Panc1 (cell line): ENCODE measurements around the gene BACH2.

Experiments
- POLR2AphosphoS5 ChIP-seq: IDR thresholded peaks from 2 replicates; pipeline ENCODE4 v1.6.1; 2012; ENCODE audit warnings: mild to moderate bottlenecking, low read depth, low read length, moderate library complexity
- TF ChIP-seq, protein P1 (sequence below): fragments of 450-650 bp; IDR thresholded peaks from 2 replicates; pipeline ENCODE4 v1.5.1; 2017; ENCODE audit warnings: mild to moderate bottlenecking

DNA sequence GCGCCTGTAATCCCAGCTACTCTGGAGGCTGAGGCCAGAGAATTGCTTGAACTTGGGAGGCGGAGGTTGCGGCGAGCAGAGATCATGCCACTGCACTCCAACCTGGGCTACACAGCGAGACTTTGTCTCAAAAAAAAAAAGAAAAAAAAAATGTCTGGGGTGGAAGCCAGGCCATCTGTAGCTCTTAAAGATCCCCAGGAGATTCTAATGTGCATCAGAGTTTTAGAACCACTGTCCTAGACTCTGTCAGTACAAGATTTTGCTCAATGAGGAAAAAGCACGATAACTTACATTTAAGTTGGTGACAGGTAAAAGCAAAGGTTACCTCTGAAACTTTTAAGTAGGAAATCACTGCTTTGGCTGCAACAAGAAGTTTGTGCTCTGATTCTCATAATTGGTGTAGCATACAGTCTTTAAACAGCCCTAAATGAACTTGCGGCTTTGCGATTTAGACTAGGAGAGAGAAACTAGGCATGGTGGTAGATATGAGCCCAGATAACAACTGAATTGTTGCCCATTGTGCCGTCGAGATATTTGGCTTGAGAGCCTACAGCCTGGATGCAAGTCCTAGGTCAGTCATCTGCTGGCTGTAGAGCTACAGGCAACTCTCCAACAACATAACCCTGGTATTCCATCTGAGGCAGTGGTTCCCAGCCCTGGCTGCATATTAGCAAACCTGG lies 67.2 kb downstream of the BACH2 start:
- TF ChIP-seq, protein P1, sequence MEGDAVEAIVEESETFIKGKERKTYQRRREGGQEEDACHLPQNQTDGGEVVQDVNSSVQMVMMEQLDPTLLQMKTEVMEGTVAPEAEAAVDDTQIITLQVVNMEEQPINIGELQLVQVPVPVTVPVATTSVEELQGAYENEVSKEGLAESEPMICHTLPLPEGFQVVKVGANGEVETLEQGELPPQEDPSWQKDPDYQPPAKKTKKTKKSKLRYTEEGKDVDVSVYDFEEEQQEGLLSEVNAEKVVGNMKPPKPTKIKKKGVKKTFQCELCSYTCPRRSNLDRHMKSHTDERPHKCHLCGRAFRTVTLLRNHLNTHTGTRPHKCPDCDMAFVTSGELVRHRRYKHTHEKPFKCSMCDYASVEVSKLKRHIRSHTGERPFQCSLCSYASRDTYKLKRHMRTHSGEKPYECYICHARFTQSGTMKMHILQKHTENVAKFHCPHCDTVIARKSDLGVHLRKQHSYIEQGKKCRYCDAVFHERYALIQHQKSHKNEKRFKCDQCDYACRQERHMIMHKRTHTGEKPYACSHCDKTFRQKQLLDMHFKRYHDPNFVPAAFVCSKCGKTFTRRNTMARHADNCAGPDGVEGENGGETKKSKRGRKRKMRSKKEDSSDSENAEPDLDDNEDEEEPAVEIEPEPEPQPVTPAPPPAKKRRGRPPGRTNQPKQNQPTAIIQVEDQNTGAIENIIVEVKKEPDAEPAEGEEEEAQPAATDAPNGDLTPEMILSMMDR, result no peak
- no peak for TF ChIP-seq POLR2AphosphoS5
